Measurements from ENCODE around the gene ACOXL.

Gene ACOXL

GRCh38 chr2:111155610-111156009 is 423.2 kb downstream of the ACOXL start:
- Histone ChIP-seq H3K36me3 (ENCODE audit: control insufficient read depth, low read depth, low read length) (peaks cover 33% of the 10 kb centered on the region), H3K27me3 (ENCODE audit: control insufficient read depth, insufficient read depth, low read length) (no peaks in the 10 kb centered on the region), H3K9me3 (ENCODE audit: control insufficient read depth, low read depth, low read length) (no peaks in the 10 kb centered on the region), H3K27ac (ENCODE audit: low read length) (no peak overlapping the region), H3K4me1 (ENCODE audit: control insufficient read depth, low read depth, low read length) (peaks cover 10% of the 10 kb centered on the region), H3K4me3 (ENCODE audit: low read length) (no peak overlapping the region), H3K9ac (ENCODE audit: low read length) (no peak overlapping the region)

GRCh38 chr2:111156529-111156928 is 424.2 kb downstream of the ACOXL start:
- Histone ChIP-seq H3K4me3 (ENCODE audit: low read length) (no peak overlapping the region), H3K27me3 (ENCODE audit: control insufficient read depth, insufficient read depth, low read length) (no peaks in the 10 kb centered on the region), H3K4me1 (ENCODE audit: control insufficient read depth, low read depth, low read length) (peaks cover 10% of the 10 kb centered on the region), H3K9me3 (ENCODE audit: control insufficient read depth, low read depth, low read length) (no peaks in the 10 kb centered on the region), H3K9ac (ENCODE audit: low read length) (no peak overlapping the region), H3K27ac (ENCODE audit: low read length) (no peak overlapping the region), H3K36me3 (ENCODE audit: control insufficient read depth, low read depth, low read length) (peaks cover 30% of the 10 kb centered on the region)

- no peaks in the 10 kb centered on the region for H3K27me3 ChIP-seq (ENCODE audit: control insufficient read depth, insufficient read depth, low read length)
- no peak overlapping the region for H3K9ac ChIP-seq (ENCODE audit: low read length)
- no peak overlapping the region for H3K4me3 ChIP-seq (ENCODE audit: low read length)
- H3K4me1 ChIP-seq (ENCODE audit: control insufficient read depth, low read depth, low read length), result peaks cover 10% of the 10 kb centered on the region
- H3K27ac ChIP-seq (ENCODE audit: low read length), result no peak overlapping the region
- peaks cover 26% of the 10 kb centered on the region for H3K36me3 ChIP-seq (ENCODE audit: control insufficient read depth, low read depth, low read length)
- no peaks in the 10 kb centered on the region for H3K9me3 ChIP-seq (ENCODE audit: control insufficient read depth, low read depth, low read length)
Observed at GRCh38 chr2:111157071-111157661, 424.8 kb downstream of the ACOXL start.

- Histone ChIP-seq H3K4me3 (ENCODE audit: low read length) (no peak overlapping the region), H3K27me3 (ENCODE audit: control insufficient read depth, insufficient read depth, low read length) (no peaks in the 10 kb centered on the region), H3K9me3 (ENCODE audit: control insufficient read depth, low read depth, low read length) (no peaks in the 10 kb centered on the region), H3K4me1 (ENCODE audit: control insufficient read depth, low read depth, low read length) (peaks cover 12% of the 10 kb centered on the region), H3K36me3 (ENCODE audit: control insufficient read depth, low read depth, low read length) (peaks cover 21% of the 10 kb centered on the region), H3K27ac (ENCODE audit: low read length) (no peak overlapping the region), H3K9ac (ENCODE audit: low read length) (no peak overlapping the region)
Observed at GRCh38 chr2:111157798-111158197, 425.4 kb downstream of the ACOXL start.

GRCh38 chr2:111159641-111160040 is 427.3 kb downstream of the ACOXL start:
- H3K9ac ChIP-seq (ENCODE audit: low read length), result no peak overlapping the region
- peaks cover 21% of the 10 kb centered on the region for H3K36me3 ChIP-seq (ENCODE audit: control insufficient read depth, low read depth, low read length)
- H3K9me3 ChIP-seq (ENCODE audit: control insufficient read depth, low read depth, low read length), result no peaks in the 10 kb centered on the region
- H3K27me3 ChIP-seq (ENCODE audit: control insufficient read depth, insufficient read depth, low read length), result no peaks in the 10 kb centered on the region
- peaks cover 31% of the 10 kb centered on the region for H3K4me1 ChIP-seq (ENCODE audit: control insufficient read depth, low read depth, low read length)
- no peak overlapping the region for H3K27ac ChIP-seq (ENCODE audit: low read length)
- H3K4me3 ChIP-seq (ENCODE audit: low read length), result no peak overlapping the region

GRCh38 chr2:111160758-111161157 is 428.4 kb downstream of the ACOXL start:
- peaks cover 24% of the 10 kb centered on the region for H3K36me3 ChIP-seq (ENCODE audit: control insufficient read depth, low read depth, low read length)
- H3K27ac ChIP-seq (ENCODE audit: low read length), result no peak overlapping the region
- no peaks in the 10 kb centered on the region for H3K27me3 ChIP-seq (ENCODE audit: control insufficient read depth, insufficient read depth, low read length)
- no peaks in the 10 kb centered on the region for H3K9me3 ChIP-seq (ENCODE audit: control insufficient read depth, low read depth, low read length)
- H3K9ac ChIP-seq (ENCODE audit: low read length), result no peak overlapping the region
- peaks cover 35% of the 10 kb centered on the region for H3K4me1 ChIP-seq (ENCODE audit: control insufficient read depth, low read depth, low read length)
- H3K4me3 ChIP-seq (ENCODE audit: low read length), result no peak overlapping the region

GRCh38 chr2:111161971-111162370 is 429.6 kb downstream of the ACOXL start:
- Histone ChIP-seq H3K4me1 (ENCODE audit: control insufficient read depth, low read depth, low read length) (peaks cover 35% of the 10 kb centered on the region), H3K27me3 (ENCODE audit: control insufficient read depth, insufficient read depth, low read length) (no peaks in the 10 kb centered on the region), H3K9ac (ENCODE audit: low read length) (no peak overlapping the region), H3K4me3 (ENCODE audit: low read length) (no peak overlapping the region), H3K27ac (ENCODE audit: low read length) (no peak overlapping the region), H3K9me3 (ENCODE audit: control insufficient read depth, low read depth, low read length) (no peaks in the 10 kb centered on the region), H3K36me3 (ENCODE audit: control insufficient read depth, low read depth, low read length) (peaks cover 31% of the 10 kb centered on the region)

- H3K4me1 ChIP-seq (ENCODE audit: control insufficient read depth, low read depth, low read length), result peaks cover 28% of the 10 kb centered on the region
Observed at GRCh38 chr2:111162718-111163331, 430.5 kb downstream of the ACOXL start.

GRCh38 chr2:111164078-111164477 is 431.7 kb downstream of the ACOXL start:
- Histone ChIP-seq H3K27ac (ENCODE audit: low read length) (no peak overlapping the region), H3K4me1 (ENCODE audit: control insufficient read depth, low read depth, low read length) (peaks cover 25% of the 10 kb centered on the region), H3K27me3 (ENCODE audit: control insufficient read depth, insufficient read depth, low read length) (no peaks in the 10 kb centered on the region), H3K36me3 (ENCODE audit: control insufficient read depth, low read depth, low read length) (peaks cover 28% of the 10 kb centered on the region), H3K9me3 (ENCODE audit: control insufficient read depth, low read depth, low read length) (no peaks in the 10 kb centered on the region), H3K4me3 (ENCODE audit: low read length) (no peak overlapping the region), H3K9ac (ENCODE audit: low read length) (no peak overlapping the region)

More at GRCh38 chr2:111162718-111163331, 430.5 kb downstream of the ACOXL start:
- Histone ChIP-seq H3K27ac (ENCODE audit: low read length) (no peak overlapping the region), H3K36me3 (ENCODE audit: control insufficient read depth, low read depth, low read length) (peaks cover 31% of the 10 kb centered on the region), H3K9ac (ENCODE audit: low read length) (no peak overlapping the region), H3K4me3 (ENCODE audit: low read length) (no peak overlapping the region), H3K9me3 (ENCODE audit: control insufficient read depth, low read depth, low read length) (no peaks in the 10 kb centered on the region), H3K27me3 (ENCODE audit: control insufficient read depth, insufficient read depth, low read length) (no peaks in the 10 kb centered on the region)

GRCh38 chr2:111165084-111165483 is 432.7 kb downstream of the ACOXL start:
- no peaks in the 10 kb centered on the region for H3K27me3 ChIP-seq (ENCODE audit: control insufficient read depth, insufficient read depth, low read length)
- H3K4me1 ChIP-seq (ENCODE audit: control insufficient read depth, low read depth, low read length), result peaks cover 25% of the 10 kb centered on the region
- H3K27ac ChIP-seq (ENCODE audit: low read length), result no peak overlapping the region
- no peaks in the 10 kb centered on the region for H3K9me3 ChIP-seq (ENCODE audit: control insufficient read depth, low read depth, low read length)
- H3K36me3 ChIP-seq (ENCODE audit: control insufficient read depth, low read depth, low read length), result peaks cover 24% of the 10 kb centered on the region
- no peak overlapping the region for H3K9ac ChIP-seq (ENCODE audit: low read length)
- H3K4me3 ChIP-seq (ENCODE audit: low read length), result no peak overlapping the region

GRCh38 chr2:111166115-111166514 is 433.7 kb downstream of the ACOXL start:
- Histone ChIP-seq H3K27me3 (ENCODE audit: control insufficient read depth, insufficient read depth, low read length) (no peaks in the 10 kb centered on the region), H3K9ac (ENCODE audit: low read length) (no peak overlapping the region), H3K4me1 (ENCODE audit: control insufficient read depth, low read depth, low read length) (peaks cover 25% of the 10 kb centered on the region), H3K9me3 (ENCODE audit: control insufficient read depth, low read depth, low read length) (no peaks in the 10 kb centered on the region), H3K27ac (ENCODE audit: low read length) (no peak overlapping the region), H3K4me3 (ENCODE audit: low read length) (no peak overlapping the region), H3K36me3 (ENCODE audit: control insufficient read depth, low read depth, low read length) (peaks cover 20% of the 10 kb centered on the region)
